ENCODE measurements around the gene DTNA. TPM values are rescaled to one million over a fixed set of nuclear protein-coding genes. Genes with fewer than 3 reads are reported as not detected.
A peak's percentile ranks its signal among the peaks of the same experiment; 100 is the strongest.

DTNA gene
- total RNA-seq, 1 experiment from 2014 or later: not detected

- CTCF ChIA-PET: no interaction called here
- no peak for DNase-seq
- POLR2A ChIA-PET (ENCODE audit: unreplicated experiment): no interaction called here
- H3K36me3 ChIP-seq (ENCODE audit: low read depth): no peaks in the 10 kb centered on the region
- no peaks in the 10 kb centered on the region for H4K20me1 ChIP-seq (ENCODE audit: insufficient read depth)
- H3K27ac ChIP-seq: no peak overlapping the region
- no TSS peak for BruUV-seq (replicated peaks)
- H3K79me2 ChIP-seq (ENCODE audit: low read depth): no peaks in the 10 kb centered on the region
- no peaks in the 10 kb centered on the region for H3K9me2 ChIP-seq (ENCODE audit: insufficient read depth)
- H3F3A ChIP-seq (ENCODE audit: insufficient read depth, low read depth): peaks cover 13% of the 10 kb centered on the region; the same call in 1 of the 2 replicates
- H3K4me1 ChIP-seq (replicated peaks; ENCODE audit: insufficient read depth): no peaks in the 10 kb centered on the region
- H3K9me3 ChIP-seq (ENCODE audit: insufficient read depth, low read depth): no peaks in the 10 kb centered on the region; the same call in 1 of the 2 replicates
- intact Hi-C loops (cut with micrococcal nuclease; ENCODE audit: unreplicated experiment): no loop called here
- TF ChIP-seq EZH2 (IDR thresholded peaks at IDR 0.05; ENCODE audit: low read depth): no peak
- TF ChIP-seq, protein P1, sequence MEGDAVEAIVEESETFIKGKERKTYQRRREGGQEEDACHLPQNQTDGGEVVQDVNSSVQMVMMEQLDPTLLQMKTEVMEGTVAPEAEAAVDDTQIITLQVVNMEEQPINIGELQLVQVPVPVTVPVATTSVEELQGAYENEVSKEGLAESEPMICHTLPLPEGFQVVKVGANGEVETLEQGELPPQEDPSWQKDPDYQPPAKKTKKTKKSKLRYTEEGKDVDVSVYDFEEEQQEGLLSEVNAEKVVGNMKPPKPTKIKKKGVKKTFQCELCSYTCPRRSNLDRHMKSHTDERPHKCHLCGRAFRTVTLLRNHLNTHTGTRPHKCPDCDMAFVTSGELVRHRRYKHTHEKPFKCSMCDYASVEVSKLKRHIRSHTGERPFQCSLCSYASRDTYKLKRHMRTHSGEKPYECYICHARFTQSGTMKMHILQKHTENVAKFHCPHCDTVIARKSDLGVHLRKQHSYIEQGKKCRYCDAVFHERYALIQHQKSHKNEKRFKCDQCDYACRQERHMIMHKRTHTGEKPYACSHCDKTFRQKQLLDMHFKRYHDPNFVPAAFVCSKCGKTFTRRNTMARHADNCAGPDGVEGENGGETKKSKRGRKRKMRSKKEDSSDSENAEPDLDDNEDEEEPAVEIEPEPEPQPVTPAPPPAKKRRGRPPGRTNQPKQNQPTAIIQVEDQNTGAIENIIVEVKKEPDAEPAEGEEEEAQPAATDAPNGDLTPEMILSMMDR (conservative IDR thresholded peaks at IDR 0.05): no peak
- H3K4me2 ChIP-seq: no peak overlapping the region
- no peak overlapping the region for H2AFZ ChIP-seq
- no peaks in the 10 kb centered on the region for H3K27me3 ChIP-seq (ENCODE audit: insufficient read depth, low read depth)
- no peak overlapping the region for H3K4me3 ChIP-seq
Measured at GRCh38 chr18:34857320-34857719, 147.2 kb downstream of the DTNA start.

DNA sequence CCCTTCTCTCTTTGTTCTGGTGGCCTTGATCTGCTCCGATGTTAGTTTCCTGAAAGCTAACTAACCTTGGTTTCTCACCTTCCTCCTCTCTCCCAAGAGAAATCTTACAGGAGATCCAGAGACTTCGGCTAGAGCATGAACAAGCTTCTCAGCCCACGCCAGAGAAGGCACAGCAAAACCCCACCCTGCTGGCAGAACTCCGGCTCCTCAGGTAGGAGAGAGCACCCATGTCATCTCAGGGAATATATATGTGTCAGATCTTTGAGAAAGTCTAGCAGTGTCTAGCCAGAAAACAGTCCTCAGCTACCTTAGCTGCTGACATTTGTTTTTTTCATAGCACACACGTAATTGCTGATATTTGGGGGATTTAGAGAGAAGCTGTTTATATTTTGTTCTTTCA is 148.1 kb downstream of the DTNA start:
- intact Hi-C loops (cut with micrococcal nuclease; ENCODE audit: unreplicated experiment): no loop called here
- BruUV-seq (replicated peaks): no TSS peak
- H3K9me3 ChIP-seq (ENCODE audit: insufficient read depth, low read depth): no peaks in the 10 kb centered on the region; the same call in 1 of the 2 replicates
- DNase-seq: no peak
- H3K4me1 ChIP-seq (replicated peaks; ENCODE audit: insufficient read depth): no peaks in the 10 kb centered on the region
- no peaks in the 10 kb centered on the region for H4K20me1 ChIP-seq (ENCODE audit: insufficient read depth)
- H3K9me2 ChIP-seq (ENCODE audit: insufficient read depth): no peaks in the 10 kb centered on the region
- POLR2A ChIA-PET (ENCODE audit: unreplicated experiment): no interaction called here
- H3K36me3 ChIP-seq (ENCODE audit: low read depth): no peaks in the 10 kb centered on the region
- no peak overlapping the region for H3K27ac ChIP-seq
- TF ChIP-seq, protein P1 (conservative IDR thresholded peaks at IDR 0.05): no peak
- TF ChIP-seq EZH2 (IDR thresholded peaks at IDR 0.05; ENCODE audit: low read depth): no peak
- no peak overlapping the region for H3K4me3 ChIP-seq
- no peak overlapping the region for H3K4me2 ChIP-seq
- H3K27me3 ChIP-seq (ENCODE audit: insufficient read depth, low read depth): no peaks in the 10 kb centered on the region
- H2AFZ ChIP-seq: no peak overlapping the region
- H3F3A ChIP-seq (ENCODE audit: insufficient read depth, low read depth): peaks cover 13% of the 10 kb centered on the region; the same call in 1 of the 2 replicates
- no peaks in the 10 kb centered on the region for H3K79me2 ChIP-seq (ENCODE audit: low read depth)
- CTCF ChIA-PET: no interaction called here

- H3F3A ChIP-seq (ENCODE audit: insufficient read depth, low read depth): peaks cover 13% of the 10 kb centered on the region; the same call in 1 of the 2 replicates
- POLR2A ChIA-PET (ENCODE audit: unreplicated experiment): no interaction called here
- CTCF ChIA-PET: no interaction called here
- peak overlapping the region; percentile 45; the same call in 1 of the 2 replicates for H3K4me3 ChIP-seq
- DNase-seq: no peak
- no peaks in the 10 kb centered on the region for H3K27me3 ChIP-seq (ENCODE audit: insufficient read depth, low read depth)
- no TSS peak for BruUV-seq (replicated peaks)
- H3K36me3 ChIP-seq (ENCODE audit: low read depth): no peaks in the 10 kb centered on the region
- peak overlapping the region; percentile 74 for H3K27ac ChIP-seq
- H3K9me3 ChIP-seq (ENCODE audit: insufficient read depth, low read depth): no peaks in the 10 kb centered on the region; the same call in 1 of the 2 replicates
- no peaks in the 10 kb centered on the region for H4K20me1 ChIP-seq (ENCODE audit: insufficient read depth)
- H2AFZ ChIP-seq: peak overlapping the region; percentile 39; the same call in 1 of the 2 replicates
- peak overlapping the region; percentile 68 for H3K4me2 ChIP-seq
- no peaks in the 10 kb centered on the region for H3K9me2 ChIP-seq (ENCODE audit: insufficient read depth)
- H3K79me2 ChIP-seq (ENCODE audit: low read depth): no peaks in the 10 kb centered on the region
- no peak for TF ChIP-seq EZH2 (IDR thresholded peaks at IDR 0.05; ENCODE audit: low read depth)
- TF ChIP-seq, protein P1 (conservative IDR thresholded peaks at IDR 0.05): no peak
- no peaks in the 10 kb centered on the region for H3K4me1 ChIP-seq (replicated peaks; ENCODE audit: insufficient read depth)
- intact Hi-C loops (cut with micrococcal nuclease; ENCODE audit: unreplicated experiment): no loop called here
Measured at GRCh38 chr18:34859496-34859895, 149.4 kb downstream of the DTNA start.
